NCI-H460 (cell line): ENCODE results near the gene PAX7. TPM values are rescaled to one million over a fixed set of nuclear protein-coding genes. Genes with fewer than 3 reads are reported as not detected.

ENCODE experiments used
- DNase-seq: peaks from one replicate; pipeline ENCODE4 v3.0.0-alpha.2; 2016; ENCODE audit warnings: low read depth; ENCODE audit errors: extremely low read depth
- total RNA-seq: library from RNA; depleted of rRNA; stranded (reverse); fragments of >200 nt; shearing (Covaris generic); gene quantifications from 2 replicates; pipeline ENCODE4 v1.2.3, GENCODE V29; 2014

PAX7 gene
- total RNA-seq, 1 experiment from 2014 or later, result 1.4 TPM

DNA sequence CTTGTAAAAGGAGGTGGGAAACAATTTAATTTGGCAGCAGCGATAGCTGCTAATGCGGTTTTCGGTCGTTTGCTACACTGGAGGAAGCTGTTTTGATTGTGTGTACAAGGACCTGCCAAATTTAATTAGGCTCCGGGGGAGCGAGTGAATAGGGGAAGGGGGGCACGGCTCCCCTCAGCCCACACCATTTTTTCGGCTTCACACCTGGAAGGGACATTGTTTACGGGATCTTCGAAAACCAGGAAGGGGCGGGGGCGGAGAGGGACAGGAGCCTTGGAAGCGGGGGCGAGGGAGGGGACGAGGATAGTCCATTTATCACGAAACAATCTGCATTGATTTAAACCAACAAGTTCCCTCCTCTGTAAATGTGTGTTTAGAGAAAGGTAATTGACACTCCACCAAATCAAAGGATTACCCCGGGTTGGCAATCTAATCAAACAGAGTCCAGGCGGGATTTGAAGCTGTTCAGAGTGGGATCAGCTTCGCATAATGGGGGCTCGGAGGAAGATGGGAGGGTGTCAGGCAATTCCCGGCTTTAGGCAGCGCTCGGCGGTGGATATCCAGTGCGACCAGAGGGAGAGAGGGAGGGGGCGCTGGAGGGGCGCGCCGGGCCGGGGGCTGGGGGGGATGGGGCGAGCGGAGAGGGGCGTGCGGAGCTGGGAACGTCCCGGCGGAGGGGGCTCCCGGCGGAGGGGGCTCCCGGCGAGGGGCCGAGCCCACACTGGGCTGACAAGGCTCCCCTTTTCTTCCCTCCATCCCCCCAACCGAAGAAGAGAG lies 9.8 kb downstream of the PAX7 start:
- no peak for DNase-seq

DNA sequence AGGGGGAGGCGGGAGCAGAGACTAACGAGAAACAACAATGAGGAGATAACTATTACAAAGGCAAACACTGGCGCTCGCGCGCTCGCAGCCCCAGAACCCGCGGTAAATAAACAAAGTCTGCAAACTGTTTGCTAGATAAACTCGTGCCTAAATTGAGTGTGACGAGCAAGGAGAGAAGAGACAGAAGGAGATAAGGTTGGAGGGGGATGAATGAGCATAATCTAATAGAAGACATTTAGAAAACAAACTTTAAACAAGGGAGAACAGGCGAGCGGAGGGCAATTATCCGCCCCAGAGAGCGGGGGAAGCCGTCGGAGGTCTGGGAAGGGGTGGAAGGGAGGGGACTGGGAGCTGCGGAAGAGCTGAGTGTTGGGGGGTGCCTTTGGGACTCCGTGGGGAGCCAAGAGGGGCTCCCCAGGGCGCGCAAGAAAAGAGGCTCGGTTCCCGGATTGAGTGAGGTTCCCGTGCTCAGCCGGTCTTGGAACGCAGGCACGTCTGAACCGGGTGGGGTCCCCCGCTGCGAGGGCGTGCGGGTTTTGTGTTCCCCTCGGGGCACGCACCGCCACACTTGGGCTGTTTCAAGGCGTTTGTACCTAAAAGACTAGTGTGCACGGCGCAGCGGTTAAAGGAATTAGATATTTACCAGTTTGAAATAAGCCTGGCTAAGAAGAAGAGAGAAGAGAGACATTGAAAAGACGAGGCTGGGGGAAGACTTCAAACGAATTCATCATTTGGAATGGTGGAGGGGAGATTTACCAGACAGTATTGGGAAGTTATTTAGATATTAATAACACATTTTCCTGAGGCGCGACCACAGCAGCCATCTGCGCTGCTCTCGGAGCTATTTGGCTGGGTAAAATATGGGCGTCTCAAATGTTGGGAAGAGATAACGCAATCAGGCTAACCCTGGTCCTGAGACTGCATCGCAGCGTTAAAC lies 10.6 kb downstream of the PAX7 start:
- DNase-seq, result no peak

DNA sequence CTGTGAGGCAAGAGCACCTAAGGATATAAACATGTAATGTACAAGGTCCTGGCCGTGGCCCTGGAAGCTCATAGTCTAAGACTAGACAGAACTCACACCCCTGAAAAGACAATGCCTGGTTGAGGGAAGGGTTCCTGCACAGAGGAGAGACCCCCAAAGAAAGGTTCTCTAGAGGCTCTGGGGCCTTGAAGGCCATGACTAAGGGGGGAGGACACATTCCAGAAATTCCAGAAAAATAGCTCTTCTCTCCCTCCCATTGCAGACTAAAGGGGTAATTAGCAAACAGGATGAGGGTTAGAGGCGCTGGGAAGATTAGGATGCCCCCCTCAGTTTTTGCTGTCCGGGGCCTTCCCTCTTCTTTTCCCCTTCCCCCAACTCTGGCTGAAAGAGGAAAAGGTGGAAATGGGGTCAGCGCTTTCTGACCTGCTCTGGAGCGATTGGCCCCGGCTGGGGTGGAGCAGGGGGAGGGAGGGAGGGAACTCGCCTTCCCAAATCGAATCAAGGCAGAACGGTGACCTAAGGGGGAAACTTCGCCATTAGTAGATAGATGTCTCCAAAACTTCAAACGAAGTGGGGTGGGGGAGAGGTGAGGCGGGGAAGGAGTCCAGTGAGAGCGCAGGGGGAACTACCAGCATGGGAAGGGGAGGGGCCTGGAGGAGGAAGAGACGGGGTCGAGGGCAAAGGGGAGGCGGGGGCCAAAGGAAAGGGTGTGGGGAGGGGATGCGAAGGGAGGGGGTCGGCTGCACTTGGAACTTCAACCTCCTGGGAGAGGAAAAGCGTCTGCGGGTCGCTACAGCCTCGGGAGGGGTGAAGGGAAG lies 11.8 kb downstream of the PAX7 start:
- DNase-seq, result no peak

DNA sequence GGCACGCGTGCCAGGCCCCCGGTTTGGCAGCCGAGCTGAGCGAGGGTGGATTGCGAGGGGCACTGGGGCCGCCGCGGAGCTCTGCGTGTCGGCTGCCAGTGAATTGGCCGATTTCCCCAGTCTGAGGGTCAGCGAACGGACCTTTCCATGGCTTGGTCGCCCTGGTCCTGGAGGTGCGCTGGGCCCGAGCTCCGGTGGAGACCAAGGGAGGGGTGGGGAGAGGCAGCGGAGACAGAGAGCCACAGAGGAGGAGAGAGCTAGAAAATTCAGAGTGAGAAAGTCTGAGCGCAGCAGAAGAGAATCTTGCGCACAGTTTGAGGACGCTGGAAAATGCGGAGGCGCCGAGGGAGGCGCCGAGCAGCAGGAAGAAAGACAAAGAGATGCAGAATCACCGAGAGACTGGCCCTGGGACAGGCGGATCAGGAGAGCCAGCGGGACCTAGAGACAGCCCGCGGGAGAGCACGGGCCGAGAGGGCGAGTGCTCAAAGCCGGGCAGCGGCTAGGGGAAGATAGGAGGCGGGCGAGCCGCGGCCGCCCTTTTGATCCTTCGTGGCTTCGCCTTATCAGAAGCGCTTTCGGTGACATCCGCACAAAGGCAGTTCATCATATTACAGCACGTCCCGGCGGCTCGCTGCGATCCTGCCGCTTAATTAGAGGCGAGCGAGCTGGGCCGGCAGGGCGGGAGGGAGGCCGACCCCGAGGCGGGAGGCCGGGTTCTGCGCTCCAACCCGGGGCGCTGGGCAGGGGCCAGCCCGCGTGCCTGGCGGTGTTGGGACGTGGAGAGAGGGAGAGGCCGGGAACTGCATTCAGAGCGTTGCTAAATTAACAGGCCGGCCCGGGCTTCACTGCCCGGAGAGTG lies 12.7 kb downstream of the PAX7 start:
- no peak for DNase-seq

DNA sequence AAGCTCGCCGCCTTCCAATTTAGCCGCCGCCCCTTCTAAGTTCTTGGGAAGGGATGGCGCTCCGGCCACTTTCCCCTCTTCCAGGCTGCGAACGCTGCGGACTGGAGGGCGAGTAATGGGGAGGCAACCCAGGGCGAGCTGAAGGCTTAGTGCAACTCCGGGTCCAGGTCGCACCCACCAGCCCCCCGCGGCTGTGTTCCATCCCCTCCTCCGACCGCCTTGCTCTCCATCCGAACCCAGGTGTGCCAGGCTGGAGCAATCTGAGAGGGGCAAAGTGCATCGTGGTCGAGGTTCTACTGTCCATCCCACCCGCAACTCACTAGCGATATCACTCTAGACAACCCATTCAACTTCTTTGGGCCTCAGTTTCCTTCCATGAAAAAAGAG lies 13.4 kb downstream of the PAX7 start:
- no peak for DNase-seq

DNA sequence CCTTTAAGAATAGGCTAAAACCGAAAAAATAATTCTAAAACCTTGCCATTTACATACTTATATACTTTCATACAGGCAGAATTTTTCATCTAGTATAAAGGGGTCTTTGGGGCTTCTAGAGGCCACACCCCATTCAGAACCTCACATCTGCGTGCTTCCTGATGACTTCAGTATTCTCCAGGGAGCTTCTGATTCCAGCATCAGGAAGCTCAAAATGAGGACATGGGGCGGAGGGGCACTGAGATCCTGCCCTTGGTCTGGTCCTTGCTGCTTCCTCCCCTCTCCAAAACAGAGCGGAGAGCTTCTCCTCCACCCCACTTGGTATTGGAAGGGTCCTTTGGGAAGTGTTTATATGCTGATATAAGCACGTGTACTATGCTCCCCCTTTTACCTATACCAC lies 13.8 kb downstream of the PAX7 start:
- DNase-seq, result no peak

DNA sequence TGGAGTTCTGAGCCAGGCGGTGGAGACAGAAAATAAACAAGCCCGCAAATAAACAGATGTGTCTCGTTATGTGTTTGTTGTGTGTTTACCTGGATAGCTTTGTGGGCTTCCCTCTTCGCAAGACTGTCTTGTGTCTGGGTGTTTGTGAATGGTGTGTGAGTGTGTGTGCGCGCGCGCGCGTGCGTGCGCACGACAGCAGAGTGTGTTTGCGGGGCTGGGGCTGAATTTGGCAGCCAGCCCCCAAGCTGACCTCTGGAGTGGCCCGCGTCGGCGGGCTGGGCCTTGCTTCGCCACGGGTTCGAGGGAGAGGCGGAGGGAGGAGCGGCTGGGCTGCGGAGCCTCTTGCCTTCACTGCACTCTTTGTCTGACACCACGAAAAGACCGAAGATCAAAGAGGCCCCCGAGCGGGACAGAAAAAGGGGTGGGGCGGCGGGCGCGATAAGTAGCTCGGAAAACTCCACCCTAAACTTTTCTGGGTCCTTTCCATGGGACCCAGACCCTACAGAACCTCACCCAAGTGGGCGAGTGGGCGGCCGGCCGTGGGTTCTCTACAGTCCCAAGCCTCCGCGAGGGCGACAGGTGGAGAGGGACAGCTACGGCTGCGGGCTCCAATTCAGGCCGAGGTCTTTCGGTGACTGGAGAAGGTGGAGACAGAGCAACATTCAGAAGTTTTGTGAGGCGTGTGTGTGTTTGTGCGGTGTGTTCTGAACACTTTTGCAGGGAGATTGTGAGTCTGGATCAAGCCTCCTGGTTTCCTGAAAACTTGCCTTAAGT lies 14.5 kb downstream of the PAX7 start:
- DNase-seq, result no peak

DNA sequence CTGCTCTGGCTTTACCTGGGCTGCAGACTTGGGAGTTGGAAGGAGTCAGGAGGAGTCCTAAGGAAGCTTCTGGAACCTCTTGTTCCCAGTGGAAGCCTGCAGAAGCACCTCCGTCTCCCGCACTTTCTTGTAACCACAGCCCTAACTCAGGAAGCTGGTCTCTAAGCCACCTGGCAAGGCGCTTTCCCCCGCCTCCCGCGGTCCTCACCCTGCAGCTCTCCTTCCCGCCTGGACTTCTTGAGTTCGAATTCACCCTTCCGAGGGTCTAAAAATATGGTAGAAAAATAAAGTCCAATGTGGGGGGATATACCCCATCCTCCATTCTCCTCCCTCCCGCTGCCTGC lies 15.1 kb downstream of the PAX7 start:
- DNase-seq, result no peak

DNA sequence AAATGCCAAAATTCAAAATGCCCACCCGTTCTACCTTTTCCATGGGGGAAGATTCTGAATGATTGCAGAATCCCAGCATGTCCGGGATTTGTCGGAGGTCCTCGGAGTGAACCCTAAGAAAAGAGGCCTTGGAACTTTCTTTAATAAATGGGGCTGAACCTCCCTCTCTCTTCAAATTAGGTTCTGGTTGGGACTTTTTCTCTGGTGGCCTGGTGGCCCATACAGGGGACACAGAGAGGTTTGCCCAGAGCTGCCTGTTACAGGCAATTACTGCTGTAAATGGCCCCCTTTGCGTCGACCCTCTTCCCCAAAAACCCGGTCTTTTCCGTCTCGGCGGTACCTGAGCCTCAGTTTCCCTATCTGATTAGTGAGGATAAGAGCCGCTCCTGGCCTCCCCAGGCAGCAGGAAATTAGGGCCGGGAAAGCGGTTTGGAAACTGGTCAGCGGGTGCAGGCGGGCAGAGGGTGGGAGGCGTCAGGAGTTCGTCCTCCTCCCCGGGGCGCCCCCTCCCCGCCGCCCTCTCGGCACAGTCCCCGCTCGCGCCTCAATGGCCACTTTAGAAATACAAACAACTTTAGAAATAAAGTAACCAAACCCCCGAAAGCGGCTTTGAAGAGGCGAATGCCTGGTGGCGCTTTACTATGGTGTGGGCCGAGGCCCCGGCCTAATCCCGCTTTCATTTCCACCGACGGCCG lies 15.6 kb downstream of the PAX7 start:
- no peak for DNase-seq

DNA sequence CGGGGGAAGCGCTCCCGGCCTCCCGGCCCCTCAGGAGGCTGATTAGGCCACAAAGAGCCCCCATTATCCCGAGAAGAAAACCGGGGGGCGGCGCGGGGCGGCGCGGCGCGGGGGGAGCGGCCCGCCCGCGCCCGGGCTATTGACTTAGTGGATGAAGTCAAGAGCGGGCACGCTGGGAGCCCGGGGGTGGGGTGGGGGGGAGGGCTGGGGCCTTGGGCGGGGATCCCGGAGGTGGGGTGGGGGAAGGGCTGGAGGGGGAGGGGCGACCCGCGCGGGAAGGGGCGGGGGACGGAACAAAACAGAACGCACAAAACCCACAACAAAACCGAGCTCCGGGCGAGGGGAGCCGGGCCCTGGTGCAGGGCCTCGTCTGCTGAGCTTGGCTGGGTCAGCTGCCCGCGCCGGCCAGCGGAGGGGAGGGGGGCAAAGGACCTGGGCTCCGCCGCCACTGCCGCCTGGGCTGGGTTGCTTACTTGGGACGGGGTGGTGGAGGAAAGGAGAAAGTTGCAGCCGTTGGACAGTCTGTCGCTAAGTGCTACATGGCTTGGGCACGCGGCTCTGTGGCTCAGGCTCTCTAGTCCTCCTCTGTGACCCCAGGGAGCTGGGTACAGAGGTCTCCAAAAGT lies 16.3 kb downstream of the PAX7 start:
- no peak for DNase-seq

DNA sequence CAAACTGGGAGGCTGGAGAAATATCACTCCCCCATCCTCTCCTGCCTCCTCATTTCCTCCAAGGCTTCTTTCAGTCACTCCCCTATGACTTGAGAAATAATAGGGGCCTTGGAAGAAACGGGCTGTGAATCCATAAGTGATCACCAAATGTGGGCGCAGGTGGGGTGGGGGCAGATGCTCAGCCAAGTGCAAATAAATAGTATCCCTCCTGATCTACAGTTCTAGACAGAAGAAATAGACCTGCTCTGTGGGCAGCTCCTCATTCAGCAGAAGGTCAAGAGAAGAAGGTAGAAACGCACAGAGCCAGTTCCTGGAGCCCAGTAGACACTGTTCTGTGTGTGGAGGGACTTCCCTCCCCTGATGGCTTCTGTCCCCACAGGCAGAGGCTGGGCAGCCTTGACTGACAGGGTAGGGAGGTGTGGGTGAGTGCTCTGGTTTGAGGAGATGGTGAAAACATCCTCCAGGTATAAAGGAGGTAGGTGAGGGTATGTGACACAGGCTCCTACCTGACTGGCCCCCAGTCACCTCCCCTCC lies 17.1 kb downstream of the PAX7 start:
- no peak for DNase-seq

DNA sequence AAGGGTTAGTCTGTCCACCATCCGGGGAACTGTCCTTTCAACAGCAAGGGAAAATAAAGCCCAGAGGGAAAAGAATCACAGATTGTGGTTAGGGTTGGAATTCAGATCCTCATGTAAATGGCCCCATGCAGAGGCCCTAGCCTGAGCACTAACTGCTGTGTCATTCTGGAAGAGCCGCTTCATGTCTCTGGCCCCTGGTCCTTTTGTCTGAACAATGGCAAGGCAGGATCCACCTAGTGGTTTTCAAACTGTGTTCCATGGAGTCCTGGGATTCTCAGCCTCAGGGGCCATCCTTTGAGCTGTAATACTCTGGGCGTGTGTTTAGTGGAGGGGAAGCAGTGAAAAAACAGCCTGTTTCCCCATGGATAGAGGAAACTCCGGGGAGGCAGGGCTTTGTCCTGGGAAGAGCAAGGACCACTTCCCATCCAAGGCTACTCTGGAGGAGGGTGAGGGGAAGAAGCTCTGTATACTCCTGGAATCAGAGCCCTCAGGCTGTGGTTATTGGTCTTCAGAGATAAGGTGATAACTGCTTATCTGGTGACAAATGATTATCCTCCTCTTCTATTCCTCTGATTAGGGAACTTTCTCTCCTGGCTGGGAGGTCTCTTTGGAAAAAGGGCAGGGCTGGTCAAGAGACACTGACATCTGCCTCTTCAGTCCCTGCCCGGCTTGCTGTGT lies 19.2 kb downstream of the PAX7 start:
- DNase-seq, result no peak

DNA sequence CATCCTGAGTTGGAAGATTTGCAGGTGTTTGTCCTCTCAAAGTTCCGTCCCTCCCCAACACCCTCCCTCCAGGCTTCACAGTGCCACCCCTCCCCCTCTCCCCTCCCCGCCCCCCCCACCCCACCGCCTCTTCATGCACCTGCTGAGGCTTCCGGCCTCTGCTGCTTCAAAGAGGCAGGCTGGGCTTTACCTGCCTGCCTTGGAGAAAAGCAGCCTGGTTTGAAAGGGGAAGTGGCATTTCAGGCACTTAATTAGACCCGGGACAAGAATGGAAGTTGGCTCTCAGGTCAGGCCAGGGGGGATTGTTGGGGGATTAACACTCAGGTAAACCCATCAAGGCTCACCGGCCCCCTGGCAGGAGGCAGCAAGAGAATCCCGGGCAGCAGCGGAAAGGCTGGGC lies 21.1 kb downstream of the PAX7 start:
- no peak for DNase-seq

DNA sequence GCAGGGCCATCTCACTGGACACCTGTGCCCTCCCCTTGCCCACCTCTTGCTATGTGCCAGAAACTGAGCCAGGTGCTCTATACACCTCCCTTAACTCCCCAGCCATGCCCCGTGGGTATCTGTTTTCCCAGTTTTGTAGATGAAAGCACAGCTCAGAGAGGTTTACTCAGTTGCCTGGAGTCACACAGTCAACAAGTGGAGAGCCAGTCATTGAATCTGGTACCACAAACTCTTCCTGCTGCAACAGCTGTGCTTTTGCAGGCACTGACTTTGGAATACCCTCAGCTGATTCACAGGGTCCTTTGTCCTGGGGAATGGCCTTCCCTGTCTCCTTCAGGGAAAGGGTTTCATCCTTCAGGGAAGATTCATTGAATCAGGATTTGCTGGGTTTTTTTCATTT lies 22.1 kb downstream of the PAX7 start:
- DNase-seq, result no peak

DNA sequence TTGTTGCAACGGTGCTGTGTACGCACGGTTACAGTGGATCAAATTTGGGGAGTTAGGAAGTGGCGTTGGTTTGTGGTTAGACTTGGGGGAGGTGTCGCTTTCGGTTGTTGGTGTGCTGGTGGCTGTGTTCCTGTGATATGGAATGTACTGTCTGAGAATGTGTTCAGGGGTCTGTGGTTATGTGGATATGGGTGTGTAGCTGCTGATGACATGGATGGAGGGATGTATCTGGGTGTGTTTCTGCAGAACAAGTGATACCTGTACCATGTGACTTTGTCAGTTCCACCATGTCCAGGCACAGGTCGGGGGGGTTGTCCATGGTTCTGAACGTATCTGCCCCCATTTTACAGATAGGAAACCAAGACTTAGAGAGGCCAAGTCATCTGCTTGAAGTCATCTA lies 22.7 kb downstream of the PAX7 start:
- DNase-seq, result no peak

DNA sequence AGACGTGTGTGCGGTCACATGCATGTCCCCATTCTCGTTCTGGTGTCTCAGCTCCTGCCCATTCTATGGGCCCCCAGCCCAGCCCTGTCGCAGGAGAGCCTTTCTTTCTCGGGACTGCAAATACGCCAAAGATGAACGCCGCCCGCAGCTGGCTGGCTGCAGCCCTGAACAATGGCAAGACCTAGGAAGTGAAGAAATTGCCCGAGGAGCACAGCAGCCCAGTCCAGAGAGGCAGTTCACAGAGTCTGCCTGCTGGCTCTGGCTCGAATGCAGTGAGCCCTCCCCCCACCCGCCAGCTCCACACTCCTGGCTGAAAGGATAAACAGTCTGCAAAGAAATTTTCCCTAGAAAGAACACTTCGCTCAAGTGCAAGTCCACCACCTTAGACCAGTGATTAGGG lies 23.3 kb downstream of the PAX7 start:
- no peak for DNase-seq

DNA sequence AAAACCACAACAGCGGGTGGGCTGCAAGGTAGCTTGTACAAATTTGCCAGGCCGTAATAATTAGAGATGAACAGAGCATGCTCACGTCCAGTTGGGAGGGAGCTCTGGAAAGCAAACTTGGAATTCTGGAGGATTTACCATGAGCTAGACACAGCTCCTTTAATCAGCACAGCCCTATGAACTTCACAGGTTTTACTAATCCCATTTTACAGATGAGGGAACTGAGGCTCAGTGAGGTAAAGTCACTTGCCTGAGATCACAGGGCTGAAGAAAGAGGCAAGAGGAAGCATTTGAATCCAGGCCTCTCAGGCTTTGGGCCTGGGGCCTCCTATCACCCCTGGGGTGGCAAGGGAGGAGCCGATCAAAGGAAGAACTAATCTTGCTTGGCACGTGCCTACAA lies 24.0 kb downstream of the PAX7 start:
- DNase-seq, result no peak
